OCI-LY1 (cell line): ENCODE measurements around the gene C16orf54.
"Not testable (repeated sequence)": the region's sequence is repeated elsewhere in the genome, so short reads cannot be mapped to it uniquely, and the experiment has no call there.

ENCODE experiments used
- CTCF ChIP-seq: fragments of 200-600 bp; sonication (generic), shearing (Covaris generic); IDR thresholded peaks from 2 replicates; pipeline ENCODE4 v1.5.1; 2017; ENCODE audit warnings: mild to moderate bottlenecking, antibody characterized with exemption, low read length, moderate library complexity, mixed read lengths
- EZH2 ChIP-seq: fragments of 200-600 bp; sonication (generic), shearing (Covaris generic); IDR thresholded peaks from 2 replicates; pipeline ENCODE4 v1.8.0; 2017; ENCODE audit warnings: borderline replicate concordance, mixed run types, mild to moderate bottlenecking, antibody characterized with exemption, low read length, moderate library complexity, mixed read lengths

GRCh38 chr16:29695675-29696074 is 50.1 kb downstream of the C16orf54 start:
- TF ChIP-seq CTCF, EZH2: not testable (repeated sequence)
